ENCODE data around the gene AZU1. TPM values are rescaled to one million over a fixed set of nuclear protein-coding genes. Genes with fewer than 3 reads are reported as not detected.

Gene AZU1
- total RNA-seq: not detected in 2 replicates

DNA sequence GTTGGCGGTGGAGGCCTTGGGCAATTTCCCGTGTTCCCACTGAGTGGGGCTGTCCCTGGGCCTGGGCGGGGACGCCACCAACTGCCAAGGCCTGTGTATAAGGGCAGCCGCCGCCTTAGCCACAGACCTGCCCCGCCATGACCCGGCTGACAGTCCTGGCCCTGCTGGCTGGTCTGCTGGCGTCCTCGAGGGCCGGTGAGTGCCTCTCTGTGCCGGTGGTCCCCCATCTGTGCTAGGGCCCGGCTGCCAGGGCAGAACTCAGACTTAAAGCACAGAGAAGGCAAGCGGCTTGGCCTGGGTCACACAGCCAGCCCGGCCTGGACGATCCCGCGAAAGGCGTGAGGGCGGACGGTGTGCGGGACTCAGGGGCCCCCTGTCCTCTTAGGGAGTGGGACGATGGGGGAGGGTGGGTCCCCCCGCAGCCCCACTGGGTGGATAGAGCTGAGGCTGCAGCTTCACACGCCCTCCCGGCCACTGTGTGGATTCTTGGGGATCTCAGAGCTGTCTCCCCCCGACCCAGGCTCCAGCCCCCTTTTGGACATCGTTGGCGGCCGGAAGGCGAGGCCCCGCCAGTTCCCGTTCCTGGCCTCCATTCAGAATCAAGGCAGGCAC, at the start of gene AZU1:
Gene AZU1 (plus strand): TSS at position 128 of the 612 bp plus-strand sequence. CDS start 10 bp downstream, at position 138.

GRCh38 chr19:796692-797527, 30.7 kb upstream of the AZU1 start, which contains the start of gene PTBP1:
TSS of gene PTBP1 (plus strand) at chr19:797452. CDS start at chr19:797498, 46 bp downstream.

DNA sequence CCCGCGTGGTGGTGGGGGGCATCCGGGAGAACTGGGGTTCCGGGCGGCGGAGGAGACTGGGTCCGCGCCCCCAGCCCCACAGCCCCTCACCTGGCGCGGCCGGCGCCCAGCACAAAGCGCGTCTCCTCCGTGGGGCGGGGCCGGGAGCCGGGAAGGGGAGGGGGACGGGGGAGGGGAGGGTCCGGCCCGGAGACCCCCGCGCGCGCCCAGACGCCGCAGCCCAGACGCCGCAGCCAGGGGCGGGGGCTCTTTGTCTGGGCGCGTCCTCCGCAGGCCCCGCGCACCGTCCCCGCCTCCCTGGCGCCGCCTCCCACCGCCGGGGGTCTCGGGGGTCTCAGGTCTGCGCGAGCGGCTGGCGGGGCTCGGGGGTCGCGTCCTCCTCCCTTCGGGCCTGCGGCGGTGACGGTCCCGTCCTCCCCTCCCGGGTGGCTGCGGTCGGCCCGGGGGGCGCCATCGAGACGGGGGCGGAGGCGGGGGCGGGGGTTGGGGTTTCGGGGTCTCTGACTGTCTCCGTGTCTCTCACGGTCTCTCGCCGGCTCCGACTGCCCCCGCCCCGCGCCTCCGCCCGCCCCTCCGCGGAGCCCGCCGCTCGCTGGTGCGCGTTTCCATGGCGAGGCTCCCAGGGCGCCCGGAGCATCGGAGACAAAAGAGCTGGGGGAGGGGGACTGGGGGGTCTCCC, 5.7 kb upstream of the AZU1 start, which contains the start of gene PLPPR3:
Gene PLPPR3 (minus strand): TSS at position 131 of the 679 bp plus-strand sequence. CDS start 396 bp downstream, outside the sequence.

DNA sequence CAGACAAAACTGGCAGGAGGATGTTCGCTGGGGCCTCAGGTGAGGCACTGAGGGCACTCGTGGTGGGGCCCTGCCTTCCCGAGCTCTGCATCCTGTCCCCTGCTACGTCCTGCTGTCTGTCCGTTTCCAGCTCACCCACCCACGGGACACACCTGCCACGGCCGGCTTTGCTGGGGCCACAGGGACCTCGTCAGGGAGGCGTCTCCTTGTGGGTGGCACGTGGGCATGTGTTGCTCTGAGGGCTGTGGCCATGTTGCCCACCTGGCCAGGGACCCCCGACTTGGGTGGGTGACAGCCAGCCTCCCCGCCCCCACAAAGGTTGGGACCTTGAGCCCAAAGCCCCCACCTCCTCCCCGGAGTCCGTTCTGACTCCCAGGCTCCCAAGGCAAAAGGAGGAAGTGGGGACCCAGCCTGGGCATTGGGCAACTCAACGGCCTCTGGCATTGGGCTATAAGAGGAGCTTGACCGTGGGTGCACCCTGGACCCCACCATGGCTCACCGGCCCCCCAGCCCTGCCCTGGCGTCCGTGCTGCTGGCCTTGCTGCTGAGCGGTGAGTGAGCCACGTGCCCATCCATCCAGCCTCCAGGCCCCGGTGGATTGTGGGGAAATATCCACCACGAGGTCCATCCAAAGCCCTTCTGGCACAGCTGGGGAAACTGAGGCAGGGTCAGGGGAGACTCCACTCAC, 13.0 kb downstream of the AZU1 start, which contains the start of gene PRTN3:
Gene PRTN3 (plus strand): TSS at position 481 of the 688 bp plus-strand sequence. CDS start 10 bp downstream, at position 491.

DNA sequence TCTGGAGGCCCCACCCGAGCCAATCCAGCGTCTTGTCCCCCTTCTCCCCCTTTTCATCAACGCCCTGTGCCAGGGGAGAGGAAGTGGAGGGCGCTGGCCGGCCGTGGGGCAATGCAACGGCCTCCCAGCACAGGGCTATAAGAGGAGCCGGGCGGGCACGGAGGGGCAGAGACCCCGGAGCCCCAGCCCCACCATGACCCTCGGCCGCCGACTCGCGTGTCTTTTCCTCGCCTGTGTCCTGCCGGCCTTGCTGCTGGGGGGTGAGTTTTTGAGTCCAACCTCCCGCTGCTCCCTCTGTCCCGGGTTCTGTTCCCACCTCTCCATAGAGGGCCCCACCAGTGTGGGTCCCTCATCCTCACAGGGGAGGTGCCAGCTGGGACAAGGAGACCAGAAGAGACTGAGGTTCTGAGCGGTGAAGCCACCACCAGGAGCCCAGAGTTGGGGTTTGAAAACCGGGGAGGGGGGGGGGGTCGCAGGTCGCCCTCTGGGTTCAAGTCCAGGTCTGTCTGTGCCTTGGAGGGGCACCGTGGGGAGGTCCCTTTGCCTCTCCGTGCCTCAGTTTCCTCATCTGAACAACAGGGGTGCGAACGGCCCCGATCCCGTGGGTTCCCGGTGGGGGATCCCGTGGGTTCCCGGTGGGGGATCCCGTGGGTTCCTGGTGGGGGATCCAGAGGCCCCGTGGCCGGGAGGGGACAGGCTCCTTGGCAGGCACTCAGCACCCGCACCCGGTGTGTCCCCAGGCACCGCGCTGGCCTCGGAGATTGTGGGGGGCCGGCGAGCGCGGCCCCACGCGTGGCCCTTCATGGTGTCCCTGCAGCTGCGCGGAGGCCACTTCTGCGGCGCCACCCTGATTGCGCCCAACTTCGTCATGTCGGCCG, 24.7 kb downstream of the AZU1 start, which contains the start of gene ELANE:
Gene ELANE (plus strand): TSS at position 168 of the 878 bp plus-strand sequence. CDS start 26 bp downstream, at position 194.

GRCh38 chr19:858868-859843, 31.5 kb downstream of the AZU1 start, which contains the start of gene CFD:
TSS of gene CFD (plus strand) at chr19:859664. CDS start at chr19:859690, 26 bp downstream.

Other genes with a start within 250 kb of the AZU1 start
- 0.63 and 0.98 TPM in 2 replicates for gene HCN2, start 238.0 kb upstream of the AZU1 start, total RNA-seq
- gene POLRMT, start 194.3 kb upstream of the AZU1 start, total RNA-seq: 35.1 and 38.7 TPM in 2 replicates
- not detected in 2 replicates for gene FGF22, start 188.0 kb upstream of the AZU1 start, total RNA-seq
- gene RNF126, start 164.6 kb upstream of the AZU1 start, total RNA-seq: 139 and 142 TPM in 2 replicates
- gene FSTL3, start 151.4 kb upstream of the AZU1 start, total RNA-seq: 207 and 297 TPM in 2 replicates
- gene PRSS57, start 132.4 kb upstream of the AZU1 start, total RNA-seq: not detected in 2 replicates
- gene PALM, start 118.9 kb upstream of the AZU1 start, total RNA-seq: 6.7 TPM in 2 replicates
- gene MISP, start 76.7 kb upstream of the AZU1 start, total RNA-seq: 73.5 and 106 TPM in 2 replicates
- gene PTBP1, start 30.4 kb upstream of the AZU1 start, total RNA-seq: 154 and 246 TPM in 2 replicates
- gene PLPPR3, start 5.9 kb upstream of the AZU1 start, total RNA-seq: 0.56 TPM in 2 replicates
- gene PRTN3, start 13.2 kb downstream of the AZU1 start, total RNA-seq: 0.49 TPM in 1 of 2 replicates, not detected in the other
- not detected in 2 replicates for gene ELANE, start 24.5 kb downstream of the AZU1 start, total RNA-seq
- 3.5 and 6.6 TPM in 2 replicates for gene CFD, start 31.8 kb downstream of the AZU1 start, total RNA-seq
- 47.1 and 48.6 TPM in 2 replicates for gene MED16, start 65.3 kb downstream of the AZU1 start, total RNA-seq
- not detected in 2 replicates for gene RNU6-9, start 65.6 kb downstream of the AZU1 start, total RNA-seq
- 57.1 and 58.6 TPM in 2 replicates for gene R3HDM4, start 85.4 kb downstream of the AZU1 start, total RNA-seq
- 0.14 TPM in 1 of 2 replicates, not detected in the other for gene KISS1R, start 89.5 kb downstream of the AZU1 start, total RNA-seq
- gene ARID3A, start 98.2 kb downstream of the AZU1 start, total RNA-seq: 5.3 and 13.5 TPM in 2 replicates
- gene WDR18, start 156.5 kb downstream of the AZU1 start, total RNA-seq: 70.8 and 71.6 TPM in 2 replicates
- 4.4 and 6.3 TPM in 2 replicates for gene GRIN3B, start 172.6 kb downstream of the AZU1 start, total RNA-seq
- 150 and 164 TPM in 2 replicates for gene TMEM259, start 193.3 kb downstream of the AZU1 start, total RNA-seq
- gene RNU6-2, start 193.7 kb downstream of the AZU1 start, total RNA-seq: not detected in 2 replicates
- 247 and 249 TPM in 2 replicates for gene CNN2, start 198.8 kb downstream of the AZU1 start, total RNA-seq
- gene ABCA7, start 212.3 kb downstream of the AZU1 start, total RNA-seq: 14.7 and 21.7 TPM in 2 replicates
- gene ARHGAP45, start 239.3 kb downstream of the AZU1 start, total RNA-seq: 9.0 and 12.5 TPM in 2 replicates